H9 (cell line): ENCODE measurements around the gene SLC2A9. TPM values are rescaled to one million over a fixed set of nuclear protein-coding genes. Genes with fewer than 3 reads are reported as not detected.

Experiments
- DNase-seq: peaks from one replicate; pipeline ENCODE4 v3.0.0-alpha.2; 2017
- H2AFZ ChIP-seq: one replicate; pipeline ENCODE4 v1.6.1; 2013; ENCODE audit warnings: mild to moderate bottlenecking, low read length, control low read depth, moderate library complexity
- H2AK5ac ChIP-seq: 2 replicates; pipeline ENCODE4 v1.6.1; 2013; ENCODE audit warnings: low read length, control low read depth, mixed read lengths; ENCODE audit not compliant: insufficient read length
- H2BK120ac ChIP-seq: one replicate; pipeline ENCODE4 v1.6.1; 2013; ENCODE audit warnings: low read depth, mild to moderate bottlenecking, low read length, control low read depth, inconsistent platforms; ENCODE audit not compliant: poor library complexity, severe bottlenecking
- H2BK12ac ChIP-seq: 2 replicates; pipeline ENCODE4 v1.6.1; 2013; ENCODE audit warnings: low read length, control low read depth, mixed read lengths, low read depth; ENCODE audit not compliant: insufficient read length
- H2BK15ac ChIP-seq: 2 replicates; pipeline ENCODE4 v1.6.1; 2013; ENCODE audit warnings: low read depth, low read length, control low read depth
- H2BK20ac ChIP-seq: one replicate; pipeline ENCODE4 v1.6.1; 2013; ENCODE audit warnings: low read depth, mild to moderate bottlenecking, low read length, control low read depth, inconsistent platforms; ENCODE audit not compliant: poor library complexity, severe bottlenecking
- H2BK5ac ChIP-seq: 2 replicates; pipeline ENCODE4 v1.6.1; 2013; ENCODE audit warnings: low read length, control low read depth, mixed read lengths; ENCODE audit not compliant: insufficient read length
- H3K14ac ChIP-seq: 2 replicates; pipeline ENCODE4 v1.6.1; 2013; ENCODE audit warnings: low read length, control low read depth; ENCODE audit not compliant: insufficient read depth
- H3K18ac ChIP-seq: 2 replicates; pipeline ENCODE4 v1.6.1; 2013; ENCODE audit warnings: low read depth, mild to moderate bottlenecking, mixed read lengths, low read length, control low read depth; ENCODE audit not compliant: insufficient read length
- H3K23ac ChIP-seq: 2 replicates; pipeline ENCODE4 v1.6.1; 2013; ENCODE audit warnings: low read length, control low read depth, mixed read lengths, low read depth; ENCODE audit not compliant: insufficient read length
- H3K23me2 ChIP-seq: 2 replicates; pipeline ENCODE4 v1.6.1; 2013; ENCODE audit warnings: low read depth, mild to moderate bottlenecking, mixed read lengths, low read length, control low read depth; ENCODE audit not compliant: insufficient read length, poor library complexity, severe bottlenecking
- H3K27ac ChIP-seq: 2 replicates; pipeline ENCODE4 v1.5.1; 2013; ENCODE audit warnings: low read length, control low read depth, mixed read lengths, low read depth; ENCODE audit not compliant: insufficient read length
- H3K27me3 ChIP-seq: 2 replicates; pipeline ENCODE4 v1.6.1; 2013; ENCODE audit warnings: low read length, control low read depth, inconsistent platforms; ENCODE audit not compliant: insufficient read depth
- H3K4ac ChIP-seq: 2 replicates; pipeline ENCODE4 v1.6.1; 2013; ENCODE audit warnings: low read depth, mild to moderate bottlenecking, control low read depth, inconsistent platforms, low read length, moderate library complexity
- H3K4me1 ChIP-seq: 2 replicates; pipeline ENCODE4 v1.6.1; 2013; ENCODE audit warnings: low read length, control low read depth, inconsistent platforms; ENCODE audit not compliant: insufficient read depth
- H3K4me2 ChIP-seq: 2 replicates; pipeline ENCODE4 v1.6.1; 2013; ENCODE audit warnings: low read length, control low read depth, mixed read lengths; ENCODE audit not compliant: insufficient read length, insufficient read depth
- H3K56ac ChIP-seq: 2 replicates; pipeline ENCODE4 v1.6.1; 2013; ENCODE audit warnings: low read depth, mild to moderate bottlenecking, mixed read lengths, low read length, control low read depth; ENCODE audit not compliant: insufficient read length
- H3K79me1 ChIP-seq: 2 replicates; pipeline ENCODE4 v1.6.1; 2013; ENCODE audit warnings: low read depth, mild to moderate bottlenecking, moderate library complexity, low read length, control low read depth, inconsistent platforms; ENCODE audit not compliant: insufficient read depth, poor library complexity, severe bottlenecking
- H3K79me2 ChIP-seq: 2 replicates; pipeline ENCODE4 v1.6.1; 2013; ENCODE audit warnings: low read length, control low read depth, inconsistent platforms; ENCODE audit not compliant: insufficient read depth
- H3K9ac ChIP-seq: 2 replicates; pipeline ENCODE4 v1.6.1; 2013; ENCODE audit warnings: low read length, control low read depth, mixed read lengths; ENCODE audit not compliant: insufficient read length; ENCODE audit errors: extremely low read depth
- H3K9me3 ChIP-seq: one replicate; pipeline ENCODE4 v1.6.1; 2013; ENCODE audit warnings: low read depth, low read length, inconsistent platforms; ENCODE audit not compliant: control insufficient read depth
- H3T11ph ChIP-seq: one replicate; pipeline ENCODE4 v1.6.1; 2013; ENCODE audit warnings: mild to moderate bottlenecking, low read length, control low read depth, inconsistent platforms
- H4K20me1 ChIP-seq: one replicate; pipeline ENCODE4 v1.6.1; 2013; ENCODE audit not compliant: control insufficient read depth, insufficient read length, insufficient read depth
- H4K5ac ChIP-seq: 2 replicates; pipeline ENCODE4 v1.6.1; 2013; ENCODE audit warnings: low read depth, mild to moderate bottlenecking, mixed read lengths, low read length, control low read depth; ENCODE audit not compliant: insufficient read length
- H4K8ac ChIP-seq: replicated peaks from 2 replicates; pipeline ENCODE4 v1.6.1; 2013; ENCODE audit warnings: low read length, control low read depth, mixed read lengths, low read depth; ENCODE audit not compliant: insufficient read length
- H4K91ac ChIP-seq: 2 replicates; pipeline ENCODE4 v1.6.1; 2013; ENCODE audit warnings: low read depth, mild to moderate bottlenecking, moderate library complexity, mixed read lengths, low read length, control low read depth; ENCODE audit not compliant: insufficient read length
- H3K27ac Mint-ChIP-seq, 3 experiments: 2 replicates in 2 of 3; 3 replicates in 1 of 3; pipeline ENCODE4 v1.8.0; 2020 to 2021; ENCODE audit warnings: mixed read lengths in 3 of 3, mild to moderate bottlenecking in 1 of 3, moderate library complexity in 1 of 3
- H3K27me3 Mint-ChIP-seq: 2 replicates; pipeline ENCODE4 v1.8.0; 2021; ENCODE audit warnings: low read depth, mild to moderate bottlenecking, moderate library complexity, mixed read lengths
- H3K36me3 Mint-ChIP-seq, 3 experiments: 2 replicates in 2 of 3; 3 replicates in 1 of 3; pipeline ENCODE4 v1.8.0; 2020 to 2021; ENCODE audit warnings: low read depth in 3 of 3, mixed read lengths in 3 of 3; ENCODE audit not compliant: insufficient read depth in 1 of 3
- H3K4me1 Mint-ChIP-seq, 2 experiments: 2 replicates each; pipeline ENCODE4 v1.8.0; 2020; ENCODE audit warnings: mixed read lengths in 2 of 2
- H3K4me3 Mint-ChIP-seq, 2 experiments: 2 replicates in 1 of 2; 3 replicates in 1 of 2; pipeline ENCODE4 v1.8.0; 2020 to 2021; ENCODE audit warnings: mild to moderate bottlenecking in 2 of 2, mixed read lengths in 2 of 2, moderate library complexity in 1 of 2
- H3K9me3 Mint-ChIP-seq, 2 experiments: 2 replicates in 1 of 2; 3 replicates in 1 of 2; pipeline ENCODE4 v1.8.0; 2020; ENCODE audit warnings: mild to moderate bottlenecking in 2 of 2, mixed read lengths in 2 of 2, moderate library complexity in 1 of 2
- WGBS: extraction: QIAGEN DNeasy Blood & Tissue Kit; methylation state at CpG from one replicate; pipeline ENCODE4 v1.1.7; 2013; ENCODE audit warnings: missing lambda C conversion rate, low lambda C conversion rate, mixed read lengths; ENCODE audit not compliant: insufficient read length; ENCODE audit errors: extremely low coverage; 5-methylcytosine and 5-hydroxymethylcytosine counted together
- long read RNA-seq: library from polyadenylated mRNA; unstranded; transcript quantifications from one replicate; pipeline ENCODE4 v2.0.0, GENCODE V29; 2020
- total RNA-seq: library from RNA; stranded (reverse); gene quantifications from 2 replicates; pipeline ENCODE4 v1.2.1, GENCODE V29; 2021
- TF ChIP-seq, protein P1 (sequence below): fragments of 200-600 bp; sonication (generic); conservative IDR thresholded peaks from 3 replicates; pipeline ENCODE4 v1.8.0; 2021; ENCODE audit warnings: antibody characterized with exemption, mild to moderate bottlenecking

The SLC2A9 gene
- total RNA-seq, result 0.57 and 0.79 TPM in 2 replicates
- long read RNA-seq, result 0 reads

DNA sequence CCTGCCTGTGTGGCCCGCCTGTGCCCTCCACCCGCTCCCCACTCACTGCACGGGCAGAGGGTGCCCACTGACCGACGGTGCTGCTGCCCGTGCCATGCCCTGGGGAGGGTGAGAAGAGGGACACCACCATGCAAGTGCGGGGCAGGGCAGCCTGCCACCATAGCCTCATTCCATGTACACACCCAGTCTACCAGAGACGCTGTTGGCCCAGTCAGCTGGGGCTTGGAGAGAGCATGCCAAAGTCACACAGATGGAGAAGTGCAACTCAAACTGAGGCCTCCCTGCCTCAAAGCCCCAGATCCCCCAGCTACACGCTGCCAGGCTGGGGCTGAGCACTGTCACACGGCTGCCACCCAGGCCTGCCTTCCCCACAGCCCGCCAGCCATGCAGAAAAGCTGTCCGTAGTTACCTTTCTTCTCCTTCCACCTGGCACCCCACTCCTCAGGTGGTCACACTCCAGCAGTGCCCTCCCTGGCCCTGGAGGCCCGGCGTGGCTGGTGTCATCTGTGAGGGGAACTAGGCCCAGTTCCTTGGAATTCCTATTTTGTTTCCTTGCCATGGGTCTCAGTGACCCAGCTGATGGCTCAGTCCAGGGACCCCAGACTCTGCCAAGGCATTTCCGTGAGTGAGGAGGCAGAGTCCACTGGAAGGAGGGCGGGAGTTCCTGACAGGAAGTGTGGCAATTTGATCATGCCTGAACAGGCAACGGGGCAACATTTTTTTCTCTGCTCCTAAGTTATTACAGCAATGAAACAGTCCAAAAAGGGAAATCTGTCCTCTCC lies at the start of gene SLC2A9:
Gene SLC2A9, minus strand, starts transcription at position 627 of the 782 bp plus-strand sequence. Its CDS starts 68 bp downstream, at position 559.
- H3K4me3 Mint-ChIP-seq, result no peak within 1 kb of the TSS
- Histone ChIP-seq H3K4ac (no peak within 1 kb of the TSS), H3K4me2 (no peak within 1 kb of the TSS), H3K27ac (no peak within 1 kb of the TSS), H4K5ac (no peak within 1 kb of the TSS), H3K14ac (no peak within 1 kb of the TSS), H3K23me2 (no peaks in the 10 kb centered on the region), H3K79me1 (no peaks in the 10 kb centered on the region), H3K23ac (no peak within 1 kb of the TSS), H4K8ac (no peak within 1 kb of the TSS), H2AFZ (no peak within 1 kb of the TSS), H3K56ac (no peak within 1 kb of the TSS), H3K18ac (no peak within 1 kb of the TSS), H3K4me1 (no peaks in the 10 kb centered on the region), H3K27me3 (no peaks in the 10 kb centered on the region), H4K91ac (no peak within 1 kb of the TSS), H3K9me3 (no peaks in the 10 kb centered on the region), H4K20me1 (no peaks in the 10 kb centered on the region), H2BK20ac (no peak within 1 kb of the TSS), H2BK12ac (no peak within 1 kb of the TSS), H2BK120ac (no peak within 1 kb of the TSS), H2BK5ac (no peak within 1 kb of the TSS), H3T11ph (no peak within 1 kb of the TSS), H2BK15ac (no peak within 1 kb of the TSS), H3K9ac (no peak within 1 kb of the TSS), H3K79me2 (no peaks in the 10 kb centered on the region), H2AK5ac (no peak within 1 kb of the TSS)
- peaks cover 3 to 7% of the 10 kb centered on the region in 2 experiments for H3K4me1 Mint-ChIP-seq
- no CpG with 5 or more reads among the region's 17 CpGs for WGBS
- TF ChIP-seq, protein P1, sequence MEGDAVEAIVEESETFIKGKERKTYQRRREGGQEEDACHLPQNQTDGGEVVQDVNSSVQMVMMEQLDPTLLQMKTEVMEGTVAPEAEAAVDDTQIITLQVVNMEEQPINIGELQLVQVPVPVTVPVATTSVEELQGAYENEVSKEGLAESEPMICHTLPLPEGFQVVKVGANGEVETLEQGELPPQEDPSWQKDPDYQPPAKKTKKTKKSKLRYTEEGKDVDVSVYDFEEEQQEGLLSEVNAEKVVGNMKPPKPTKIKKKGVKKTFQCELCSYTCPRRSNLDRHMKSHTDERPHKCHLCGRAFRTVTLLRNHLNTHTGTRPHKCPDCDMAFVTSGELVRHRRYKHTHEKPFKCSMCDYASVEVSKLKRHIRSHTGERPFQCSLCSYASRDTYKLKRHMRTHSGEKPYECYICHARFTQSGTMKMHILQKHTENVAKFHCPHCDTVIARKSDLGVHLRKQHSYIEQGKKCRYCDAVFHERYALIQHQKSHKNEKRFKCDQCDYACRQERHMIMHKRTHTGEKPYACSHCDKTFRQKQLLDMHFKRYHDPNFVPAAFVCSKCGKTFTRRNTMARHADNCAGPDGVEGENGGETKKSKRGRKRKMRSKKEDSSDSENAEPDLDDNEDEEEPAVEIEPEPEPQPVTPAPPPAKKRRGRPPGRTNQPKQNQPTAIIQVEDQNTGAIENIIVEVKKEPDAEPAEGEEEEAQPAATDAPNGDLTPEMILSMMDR, result no peak
- no peaks in the 10 kb centered on the region for H3K36me3 Mint-ChIP-seq
- H3K27me3 Mint-ChIP-seq, result peaks cover 54% of the 10 kb centered on the region
- H3K27ac Mint-ChIP-seq, result no peak within 1 kb of the TSS
- H3K9me3 Mint-ChIP-seq, result no peaks in the 10 kb centered on the region; a peak in 1 of 5 replicates
- DNase-seq, result peak; percentile 22
